GM12865 (cell line): ENCODE data around the gene CCL27.
A peak's percentile ranks its signal among the peaks of the same experiment; 100 is the strongest.

Source experiments
- DNase-seq: peaks from one replicate; pipeline ENCODE4 v3.0.0; 2010; ENCODE audit warnings: low read depth
- H3K4me3 ChIP-seq: 2 replicates; pipeline ENCODE4 v1.5.1; 2011; ENCODE audit warnings: mild to moderate bottlenecking, low read depth, low read length, control low read depth
- TF ChIP-seq, protein P1 (sequence below): IDR thresholded peaks from 2 replicates; pipeline ENCODE4 v1.5.1; 2011; ENCODE audit warnings: low read length, control low read depth, low read depth, inconsistent platforms; ENCODE audit not compliant: insufficient read depth; ENCODE audit errors: missing control alignments

CCL27 gene

GRCh38 chr9:34612788-34613390 lies 49.6 kb downstream of the CCL27 start:
- TF ChIP-seq, protein P1, sequence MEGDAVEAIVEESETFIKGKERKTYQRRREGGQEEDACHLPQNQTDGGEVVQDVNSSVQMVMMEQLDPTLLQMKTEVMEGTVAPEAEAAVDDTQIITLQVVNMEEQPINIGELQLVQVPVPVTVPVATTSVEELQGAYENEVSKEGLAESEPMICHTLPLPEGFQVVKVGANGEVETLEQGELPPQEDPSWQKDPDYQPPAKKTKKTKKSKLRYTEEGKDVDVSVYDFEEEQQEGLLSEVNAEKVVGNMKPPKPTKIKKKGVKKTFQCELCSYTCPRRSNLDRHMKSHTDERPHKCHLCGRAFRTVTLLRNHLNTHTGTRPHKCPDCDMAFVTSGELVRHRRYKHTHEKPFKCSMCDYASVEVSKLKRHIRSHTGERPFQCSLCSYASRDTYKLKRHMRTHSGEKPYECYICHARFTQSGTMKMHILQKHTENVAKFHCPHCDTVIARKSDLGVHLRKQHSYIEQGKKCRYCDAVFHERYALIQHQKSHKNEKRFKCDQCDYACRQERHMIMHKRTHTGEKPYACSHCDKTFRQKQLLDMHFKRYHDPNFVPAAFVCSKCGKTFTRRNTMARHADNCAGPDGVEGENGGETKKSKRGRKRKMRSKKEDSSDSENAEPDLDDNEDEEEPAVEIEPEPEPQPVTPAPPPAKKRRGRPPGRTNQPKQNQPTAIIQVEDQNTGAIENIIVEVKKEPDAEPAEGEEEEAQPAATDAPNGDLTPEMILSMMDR: peak; percentile 77
- DNase-seq: peak; percentile 79
- H3K4me3 ChIP-seq: peak overlapping the region; percentile 99
